HG03064 (cell line): Measurements from ENCODE around the gene TRIM29.
"Not testable (repeated sequence)": the region's sequence is repeated elsewhere in the genome, so short reads cannot be mapped to it uniquely, and the experiment has no call there.

Source experiments
- ATAC-seq: cut with Tn5 transposase; IDR thresholded peaks from one replicate; pipeline ENCODE4 v1.9.1; 2021; ENCODE audit warnings: low read depth; ENCODE audit not compliant: unreplicated experiment

The TRIM29 gene, protein sequence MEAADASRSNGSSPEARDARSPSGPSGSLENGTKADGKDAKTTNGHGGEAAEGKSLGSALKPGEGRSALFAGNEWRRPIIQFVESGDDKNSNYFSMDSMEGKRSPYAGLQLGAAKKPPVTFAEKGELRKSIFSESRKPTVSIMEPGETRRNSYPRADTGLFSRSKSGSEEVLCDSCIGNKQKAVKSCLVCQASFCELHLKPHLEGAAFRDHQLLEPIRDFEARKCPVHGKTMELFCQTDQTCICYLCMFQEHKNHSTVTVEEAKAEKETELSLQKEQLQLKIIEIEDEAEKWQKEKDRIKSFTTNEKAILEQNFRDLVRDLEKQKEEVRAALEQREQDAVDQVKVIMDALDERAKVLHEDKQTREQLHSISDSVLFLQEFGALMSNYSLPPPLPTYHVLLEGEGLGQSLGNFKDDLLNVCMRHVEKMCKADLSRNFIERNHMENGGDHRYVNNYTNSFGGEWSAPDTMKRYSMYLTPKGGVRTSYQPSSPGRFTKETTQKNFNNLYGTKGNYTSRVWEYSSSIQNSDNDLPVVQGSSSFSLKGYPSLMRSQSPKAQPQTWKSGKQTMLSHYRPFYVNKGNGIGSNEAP

DNA sequence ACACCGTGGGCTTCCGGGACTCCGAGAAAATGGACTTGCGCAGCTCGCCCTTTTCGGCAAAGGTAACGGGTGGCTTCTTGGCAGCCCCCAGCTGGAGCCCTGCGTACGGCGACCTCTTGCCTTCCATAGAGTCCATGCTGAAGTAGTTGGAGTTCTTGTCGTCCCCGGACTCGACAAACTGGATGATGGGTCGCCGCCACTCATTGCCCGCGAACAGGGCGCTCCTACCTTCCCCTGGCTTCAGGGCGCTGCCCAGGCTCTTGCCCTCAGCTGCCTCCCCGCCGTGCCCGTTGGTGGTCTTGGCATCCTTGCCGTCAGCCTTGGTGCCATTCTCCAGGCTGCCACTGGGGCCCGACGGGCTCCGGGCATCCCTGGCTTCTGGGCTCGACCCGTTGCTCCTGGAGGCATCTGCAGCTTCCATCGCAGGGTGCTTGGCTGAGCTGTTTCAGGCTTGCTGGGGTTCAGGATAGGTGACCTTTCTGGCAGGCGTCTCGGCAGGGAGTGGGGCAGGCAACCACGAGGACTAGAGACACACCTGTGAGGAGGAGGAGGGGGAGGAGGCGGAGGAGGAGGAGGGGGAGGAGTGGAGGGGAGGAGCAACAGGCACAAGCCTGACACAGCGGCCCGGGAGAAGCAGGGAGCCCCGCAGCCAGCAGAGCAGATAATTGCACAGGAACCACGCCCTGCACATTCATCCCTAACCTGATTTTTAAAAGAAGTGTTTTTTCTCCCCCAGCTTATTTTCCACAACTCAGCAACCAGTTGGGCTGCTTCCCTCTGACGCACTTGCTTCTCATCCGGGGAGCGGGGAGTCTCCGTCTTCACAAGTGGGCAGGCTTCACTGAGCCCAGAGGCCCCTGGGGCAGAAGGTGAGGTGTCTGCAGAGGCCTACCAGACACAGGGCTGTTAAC lies at the start of gene TRIM29:
TSS of gene TRIM29 (minus strand) at position 503 of the 911 bp plus-strand sequence. CDS start at position 421, 82 bp downstream.
- ATAC-seq = no peak

DNA sequence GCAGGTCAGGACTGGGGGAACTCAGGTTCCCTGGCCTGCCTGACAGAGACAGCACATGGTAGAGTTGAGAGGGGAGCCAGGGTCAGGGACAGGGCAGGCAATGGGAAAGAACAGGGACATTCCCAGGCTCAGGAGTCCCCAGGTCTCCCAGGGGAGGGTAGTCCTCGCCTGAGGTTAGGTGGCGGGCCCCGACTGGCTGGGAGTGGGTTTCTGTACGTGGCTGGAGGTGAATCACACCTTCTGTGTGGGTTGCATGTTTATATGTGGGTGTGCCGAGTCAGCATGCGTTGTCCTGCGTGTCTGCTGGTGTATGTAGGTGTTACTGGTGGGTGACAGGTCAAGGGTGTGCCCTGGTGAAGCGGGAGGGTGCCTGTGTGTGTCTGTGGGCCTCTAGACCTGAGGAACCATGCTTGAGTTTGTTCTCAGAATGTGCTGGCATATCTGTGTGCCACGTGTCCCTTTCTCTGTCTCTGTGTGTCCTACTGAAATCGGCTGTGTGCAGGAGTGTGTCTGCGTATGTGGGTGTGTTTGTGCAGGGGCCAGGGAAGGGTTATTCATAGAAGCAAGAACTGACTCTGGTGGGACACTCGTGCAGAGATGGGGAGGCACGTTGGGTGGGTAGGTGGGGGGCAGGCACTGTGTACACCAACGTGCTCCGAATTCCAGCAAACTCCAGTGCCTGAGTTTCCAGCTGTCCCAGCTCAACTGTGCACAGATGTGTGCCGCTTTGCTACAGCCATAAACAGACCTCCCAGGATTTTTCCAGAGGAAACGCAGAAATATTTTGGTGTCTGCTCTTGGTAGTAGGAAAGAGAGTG lies 49.1 kb upstream of the TRIM29 start:
- peak; percentile 53 for ATAC-seq

DNA sequence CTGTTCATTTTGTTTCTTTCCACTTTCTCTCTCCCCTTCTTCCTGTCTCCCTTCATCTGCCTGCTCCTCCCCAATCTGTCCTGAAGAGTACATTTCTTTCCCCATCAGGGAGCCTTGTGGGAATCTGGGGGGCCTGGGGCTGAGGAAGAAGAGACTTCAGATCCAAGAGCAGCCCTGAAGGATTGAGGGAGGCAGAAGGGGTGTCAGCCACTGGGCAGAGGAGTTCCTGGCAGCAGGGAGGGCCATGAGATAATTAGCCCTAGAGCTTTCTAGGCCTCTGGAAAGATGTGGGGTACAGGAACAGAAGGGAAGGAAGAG lies 48.5 kb upstream of the TRIM29 start:
- ATAC-seq = no peak

DNA sequence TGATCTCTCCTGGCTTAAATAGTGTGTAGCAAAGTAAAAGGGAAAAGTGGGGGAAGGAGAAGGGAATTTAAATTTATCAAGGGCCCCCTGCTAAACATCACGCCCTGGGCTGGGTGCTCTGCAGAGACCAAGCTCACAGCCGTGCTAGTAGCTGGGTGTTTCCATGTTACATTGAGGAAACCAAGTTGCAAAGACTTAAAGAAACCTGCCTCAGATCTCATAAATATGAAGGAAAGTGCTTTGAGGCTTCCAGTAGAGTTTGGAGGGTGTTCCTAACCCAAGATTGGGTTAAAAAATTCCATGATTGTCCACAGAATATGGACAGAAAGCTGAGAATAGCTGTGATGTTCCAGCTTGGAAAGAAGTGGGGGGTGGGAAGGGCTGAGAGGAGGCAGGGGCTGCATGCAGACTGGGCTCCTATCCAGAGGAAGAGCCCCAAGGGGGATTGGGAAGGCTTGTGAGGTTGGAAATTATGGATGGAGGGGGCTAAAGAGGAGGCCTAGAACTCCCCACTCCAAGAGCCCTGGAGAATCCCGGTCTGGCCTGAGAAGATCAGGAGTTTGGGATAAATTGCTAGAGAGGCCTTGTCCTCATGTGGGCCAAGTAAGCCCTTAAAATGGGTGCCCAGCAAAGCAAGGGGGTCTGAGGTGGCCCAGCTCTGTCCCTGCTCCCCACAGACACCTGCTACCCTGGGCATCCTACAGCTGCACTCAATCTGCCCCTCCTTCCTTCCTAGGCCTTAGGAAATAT lies 48.0 kb upstream of the TRIM29 start:
- no peak for ATAC-seq

DNA sequence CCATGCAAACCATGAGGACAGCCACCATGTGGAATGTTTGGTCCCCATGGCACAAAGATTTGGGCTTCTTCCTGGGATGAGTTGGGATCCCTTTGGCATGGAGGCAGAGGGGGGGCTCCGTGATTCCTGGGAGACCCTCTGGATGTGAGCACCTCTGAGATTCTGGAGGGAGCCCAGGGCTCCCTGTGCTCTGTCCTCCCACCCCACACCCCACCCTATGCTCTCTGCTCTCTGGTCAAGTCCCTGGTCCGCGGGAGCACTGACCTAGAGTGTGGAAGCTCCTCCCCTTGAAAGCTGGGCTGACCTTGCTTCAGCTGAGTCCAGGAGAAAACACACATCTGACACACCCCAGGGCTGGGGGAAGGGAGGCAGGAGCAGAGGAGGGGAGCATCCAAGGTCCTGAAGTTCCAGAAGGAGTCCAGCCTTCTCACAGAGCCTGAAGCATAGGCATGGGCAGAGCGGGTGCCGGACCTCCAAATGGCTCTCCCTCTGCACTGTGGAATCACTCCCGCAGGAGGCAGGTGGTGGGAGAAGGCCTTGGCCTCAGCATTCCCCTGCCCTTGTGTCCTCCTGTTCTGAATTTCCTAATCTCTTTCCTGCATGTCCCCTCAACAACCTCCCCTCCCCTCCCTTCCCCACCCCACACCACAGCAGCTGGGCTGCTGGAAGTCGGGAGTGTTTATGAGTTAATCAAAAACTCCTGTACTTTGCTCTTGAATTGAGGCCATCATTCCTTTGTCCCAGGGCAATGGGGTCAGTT lies 47.2 kb upstream of the TRIM29 start:
- no peak for ATAC-seq

DNA sequence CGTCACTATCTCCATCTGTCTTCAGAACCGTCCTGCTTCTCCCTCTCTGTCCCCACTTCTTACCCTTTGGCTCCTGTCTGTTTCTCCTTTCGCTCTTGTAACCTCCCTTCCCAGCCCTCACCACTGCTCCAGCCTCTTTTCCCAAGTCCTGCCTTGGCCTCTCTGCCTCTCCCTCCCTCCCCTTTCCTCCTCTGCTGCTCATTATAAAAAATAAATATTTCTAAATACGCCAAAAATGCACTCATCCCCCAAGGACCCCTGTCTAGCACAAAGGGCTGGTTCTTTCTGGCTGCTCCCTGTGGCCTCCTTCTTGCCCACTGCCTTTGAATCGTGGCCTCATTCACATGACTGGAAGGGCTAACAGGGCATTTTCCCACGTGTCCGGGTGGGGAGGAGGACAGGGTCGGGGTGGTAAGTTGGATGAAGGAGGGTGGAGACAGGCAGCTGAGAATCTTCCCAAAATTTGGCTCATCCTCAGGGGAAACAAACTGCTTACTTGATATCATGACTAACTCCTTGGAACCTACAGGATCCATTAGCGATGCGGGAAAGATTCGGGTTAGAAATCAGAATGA lies 46.5 kb upstream of the TRIM29 start:
- no peak for ATAC-seq

DNA sequence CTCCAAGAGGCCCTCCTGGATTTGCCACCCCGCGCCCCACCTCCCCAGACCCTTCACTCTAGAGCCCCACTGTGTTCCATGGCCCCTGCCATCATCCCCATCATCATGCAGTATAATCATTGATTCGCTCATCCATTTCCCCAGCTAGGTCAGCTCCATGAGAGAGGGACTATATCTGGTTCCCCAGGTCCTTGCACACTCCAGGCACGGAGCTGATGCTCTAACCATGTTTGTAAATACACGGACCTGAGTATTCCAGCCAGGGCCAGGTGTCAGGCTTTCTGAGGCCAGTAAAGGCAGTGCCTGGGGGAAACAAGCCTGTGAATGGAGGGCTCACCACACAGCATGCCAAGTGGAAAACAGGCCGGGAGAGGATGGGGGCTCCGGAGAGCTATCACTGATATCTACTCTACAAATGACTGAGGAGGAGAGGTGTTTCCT lies 45.8 kb upstream of the TRIM29 start:
- ATAC-seq = no peak

DNA sequence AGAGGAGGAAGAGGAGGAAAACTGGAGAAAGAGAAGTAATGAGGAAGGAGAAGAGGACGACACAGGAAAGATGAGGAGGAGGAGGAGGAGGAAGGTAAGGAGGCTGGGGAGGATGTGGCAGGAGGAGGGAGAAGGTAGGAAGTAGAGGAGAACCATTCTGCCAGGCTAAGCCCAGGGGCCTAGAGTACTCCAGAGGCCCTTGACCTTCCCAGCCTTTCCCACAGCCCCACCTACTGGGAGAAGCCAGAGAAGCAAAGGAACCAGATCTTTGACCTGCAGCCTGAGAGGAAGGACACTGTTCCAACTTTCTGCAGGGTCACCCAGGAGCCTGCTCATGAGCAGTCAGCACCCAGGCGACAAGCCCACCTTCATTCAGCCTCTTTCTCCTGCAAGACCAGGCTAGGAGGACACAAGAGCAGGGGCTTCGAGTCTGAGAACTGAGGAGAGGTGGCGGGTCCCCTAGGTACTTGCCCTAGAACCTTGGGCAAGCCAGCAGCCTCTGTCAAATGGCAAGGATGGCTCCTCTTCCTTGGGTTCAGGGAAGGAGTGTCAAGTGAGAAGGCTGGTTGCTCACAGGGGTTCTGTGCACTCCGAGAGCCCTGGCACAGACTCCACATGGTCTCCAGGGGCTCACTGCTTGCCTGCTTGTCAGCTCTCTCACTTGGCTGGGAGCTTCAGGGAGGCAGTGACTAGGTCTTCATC lies 45.0 kb upstream of the TRIM29 start:
- no peak for ATAC-seq

DNA sequence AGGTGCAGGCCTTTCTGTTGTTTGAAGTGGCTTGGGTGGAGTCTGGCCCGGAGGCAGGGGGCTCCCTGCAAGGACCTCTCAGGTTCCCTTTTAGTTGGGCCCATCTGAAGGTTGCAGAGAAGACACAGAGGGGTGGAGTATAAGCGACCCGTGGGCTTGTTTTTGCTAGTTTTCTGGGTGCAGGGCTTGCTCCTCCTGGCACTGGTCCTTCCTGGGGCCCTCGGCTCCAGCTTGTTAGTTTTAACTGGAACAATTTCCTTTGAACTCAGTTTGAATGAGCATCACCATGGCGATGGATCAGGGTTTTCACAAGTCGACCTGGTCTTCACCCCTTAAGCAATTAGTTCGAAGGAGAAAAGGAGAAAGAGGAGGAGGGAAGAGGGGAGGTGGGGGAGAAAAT lies 44.5 kb upstream of the TRIM29 start:
- no peak for ATAC-seq

DNA sequence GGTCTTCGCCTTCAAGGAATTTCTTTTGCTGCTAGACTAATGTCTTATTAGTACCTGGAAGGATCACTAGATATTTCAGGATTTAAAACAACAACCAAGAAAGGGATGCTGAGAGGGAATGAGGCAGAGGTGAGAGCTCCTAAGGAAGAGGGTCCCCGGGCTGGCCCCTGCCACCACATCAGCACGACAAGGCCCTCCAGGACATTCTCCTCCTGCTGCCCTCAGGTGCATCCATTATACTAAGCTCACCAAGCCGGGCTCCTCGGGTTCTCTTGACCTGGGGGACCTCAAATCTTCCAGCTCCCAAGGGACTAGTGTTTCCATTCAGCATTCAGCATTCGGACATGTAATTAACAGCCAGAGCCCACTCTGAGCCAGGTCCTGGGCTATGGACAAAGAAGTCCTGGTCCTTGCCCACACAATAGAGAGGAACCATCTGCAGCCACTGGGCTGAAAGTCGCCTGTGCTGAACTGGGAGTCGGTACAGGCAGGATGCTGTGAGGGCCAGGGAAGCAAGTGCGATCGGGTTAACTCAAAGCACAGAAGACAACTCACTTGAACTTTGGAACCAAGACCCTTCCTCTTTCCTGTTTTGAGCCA lies 43.6 kb upstream of the TRIM29 start:
- ATAC-seq = no peak

DNA sequence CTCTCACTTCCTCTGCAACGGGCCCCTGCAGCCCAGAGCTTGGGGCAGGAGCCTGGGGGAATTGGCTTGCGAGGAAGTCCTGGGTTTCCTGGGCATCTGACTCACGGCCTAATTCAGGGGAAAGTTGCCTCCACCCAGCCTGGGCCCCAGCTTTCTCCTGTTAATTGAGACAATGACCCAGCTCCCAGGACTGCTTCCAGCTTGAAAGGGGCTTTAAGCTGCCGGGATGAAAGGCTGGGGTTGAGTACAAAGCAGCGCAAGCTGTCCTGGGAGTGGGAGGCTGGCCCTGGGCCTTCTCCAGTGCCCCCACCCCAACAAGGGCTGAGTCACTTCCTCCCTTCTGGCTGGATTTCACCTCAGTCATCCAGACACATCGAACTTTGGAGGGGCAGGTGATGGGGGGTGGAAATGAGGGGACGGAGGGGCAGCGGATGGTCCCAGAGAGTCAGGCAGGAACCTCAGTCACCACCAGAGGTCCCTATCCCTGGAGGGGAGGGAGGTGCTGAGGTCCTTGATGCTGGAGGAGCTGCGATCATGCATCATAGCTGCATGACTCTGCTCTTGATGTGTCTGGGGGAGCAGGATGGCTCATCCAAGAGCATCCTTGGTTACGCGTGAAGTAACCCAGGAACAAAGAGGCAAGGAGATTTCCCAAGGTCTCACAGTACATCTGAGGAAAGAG lies 42.8 kb upstream of the TRIM29 start:
- ATAC-seq = no peak

DNA sequence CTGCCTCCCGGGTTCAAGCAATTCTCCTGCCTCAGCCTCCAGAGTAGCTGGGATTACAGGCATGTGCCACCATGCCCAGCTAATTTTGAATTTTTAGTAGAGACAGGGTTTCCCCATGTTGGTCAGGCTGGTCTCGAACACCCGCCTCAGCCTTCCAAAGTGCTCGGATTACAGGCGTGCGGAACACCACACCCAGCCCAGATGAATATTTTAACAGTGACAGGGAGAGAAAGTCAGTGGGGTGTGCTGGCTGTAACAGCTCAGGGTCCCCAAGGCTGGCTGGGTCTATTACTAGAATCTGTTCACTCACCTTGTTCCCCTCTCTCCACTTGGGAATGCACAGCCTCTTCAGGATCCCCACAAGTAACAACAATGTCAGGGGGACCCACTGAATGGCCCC lies 42.1 kb upstream of the TRIM29 start:
- ATAC-seq = not testable (repeated sequence)

DNA sequence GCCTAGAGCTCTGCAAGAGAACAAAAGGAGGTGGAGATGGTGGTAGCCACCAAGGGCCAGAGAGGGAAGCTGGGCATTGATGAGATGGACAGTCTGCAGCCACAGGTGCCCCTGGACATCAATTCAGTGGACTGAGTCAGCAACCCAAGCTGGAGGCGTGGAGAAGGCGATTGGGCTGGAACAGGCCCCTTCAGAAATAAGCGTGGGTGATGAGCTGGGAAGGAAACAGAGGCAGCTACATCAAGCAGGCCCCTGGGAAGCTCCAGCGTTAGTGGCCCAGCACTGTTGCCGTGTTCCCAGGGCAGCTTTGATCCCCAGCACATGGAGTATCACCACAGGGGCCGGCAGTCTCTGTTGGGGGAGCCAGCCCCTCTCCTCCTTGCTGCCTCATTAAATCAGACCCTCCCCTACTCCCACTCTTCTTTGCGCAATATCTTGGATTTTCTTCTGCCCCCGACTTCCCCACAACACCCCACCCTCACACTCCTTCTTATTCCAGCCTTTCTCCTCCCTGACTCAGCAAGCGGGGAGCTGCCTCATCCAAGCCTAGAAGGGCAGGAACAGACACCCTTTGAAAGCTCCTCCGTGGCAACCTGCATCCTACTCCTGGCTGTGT lies 41.3 kb upstream of the TRIM29 start:
- no peak for ATAC-seq

DNA sequence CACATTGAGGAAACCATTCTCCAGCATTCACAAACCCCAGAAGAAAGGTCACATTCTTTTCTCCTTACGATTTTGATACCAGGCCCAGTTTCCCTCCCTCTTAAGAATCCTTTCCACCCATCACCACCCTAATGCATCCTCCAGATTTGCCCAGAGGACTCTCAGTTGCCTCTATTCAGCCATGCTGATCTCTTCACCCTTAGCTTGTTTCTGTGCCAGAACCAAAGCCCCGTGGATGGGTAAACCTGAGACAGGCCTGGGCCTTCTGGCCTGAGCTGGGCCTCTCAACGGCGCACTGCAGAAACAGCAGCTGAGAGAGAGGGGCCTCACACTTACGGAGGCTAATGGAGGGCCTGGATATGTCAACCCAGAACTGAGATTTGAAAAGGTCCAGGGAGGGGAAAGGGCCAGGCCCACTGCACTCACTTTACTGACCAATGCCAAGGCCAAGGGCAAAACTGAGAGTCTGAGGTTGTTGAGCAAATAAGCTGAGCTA lies 40.7 kb upstream of the TRIM29 start:
- ATAC-seq = no peak

DNA sequence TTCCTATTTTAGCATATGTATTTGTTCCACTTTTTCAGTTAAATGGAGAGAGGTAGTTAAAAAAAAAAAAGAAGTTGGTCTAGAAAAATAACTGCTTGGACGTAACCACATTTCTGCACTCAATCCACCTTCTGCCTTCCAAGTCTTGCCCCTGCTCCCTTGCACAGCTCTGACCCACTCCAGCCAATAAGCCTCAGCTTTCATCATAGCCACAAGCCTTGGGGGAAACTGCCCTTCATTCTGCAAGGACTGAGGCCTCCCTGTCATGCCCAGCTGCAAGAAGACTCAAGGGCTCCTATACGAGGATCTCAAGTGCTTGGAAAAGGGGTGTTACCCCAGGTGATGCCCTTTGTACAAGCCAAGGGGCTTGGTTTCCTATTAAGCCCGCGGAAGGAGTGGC lies 37.0 kb upstream of the TRIM29 start:
- no peak for ATAC-seq

DNA sequence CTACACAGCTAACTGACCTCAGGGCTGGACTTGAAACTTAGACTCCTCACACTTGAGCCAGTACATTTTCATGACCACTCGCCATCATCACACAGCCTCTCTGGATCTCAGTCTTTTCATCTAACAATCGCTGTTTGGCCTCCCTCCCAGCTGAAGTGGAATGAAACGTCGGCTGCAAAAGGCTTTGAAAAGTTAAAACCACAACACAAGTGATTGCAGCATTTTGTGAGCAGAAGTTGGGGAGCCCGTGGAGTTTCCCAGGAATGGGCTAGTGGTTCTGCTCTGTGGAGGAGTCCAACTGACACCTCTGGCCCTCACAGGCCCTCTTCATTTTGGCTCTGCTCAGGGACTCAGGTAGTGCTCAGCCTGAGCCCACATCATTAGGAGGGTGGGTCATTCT lies 35.9 kb upstream of the TRIM29 start:
- no peak for ATAC-seq
